ENCODE data around the gene VPS41.

DNA sequence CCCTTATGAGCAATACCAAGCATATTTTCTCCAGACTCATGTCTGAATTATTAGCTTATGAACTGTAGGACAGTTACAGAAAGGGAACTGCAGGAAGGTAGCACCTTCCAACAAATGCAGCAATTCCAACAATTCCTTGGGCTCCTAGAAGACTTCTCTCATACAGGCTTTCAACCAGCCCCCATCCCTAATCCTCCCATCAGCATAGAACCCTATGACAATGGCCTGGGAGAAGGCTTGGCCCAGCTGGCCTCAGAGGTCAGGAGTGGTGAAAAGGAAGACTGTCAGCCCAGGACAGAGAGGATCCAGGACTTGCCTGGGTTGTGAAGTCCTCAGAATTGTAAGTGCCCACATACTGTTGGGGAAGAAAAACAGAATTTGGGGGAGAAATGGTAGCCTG lies 5.9 kb downstream of the VPS41 start:
- TF ChIP-seq, protein P1, sequence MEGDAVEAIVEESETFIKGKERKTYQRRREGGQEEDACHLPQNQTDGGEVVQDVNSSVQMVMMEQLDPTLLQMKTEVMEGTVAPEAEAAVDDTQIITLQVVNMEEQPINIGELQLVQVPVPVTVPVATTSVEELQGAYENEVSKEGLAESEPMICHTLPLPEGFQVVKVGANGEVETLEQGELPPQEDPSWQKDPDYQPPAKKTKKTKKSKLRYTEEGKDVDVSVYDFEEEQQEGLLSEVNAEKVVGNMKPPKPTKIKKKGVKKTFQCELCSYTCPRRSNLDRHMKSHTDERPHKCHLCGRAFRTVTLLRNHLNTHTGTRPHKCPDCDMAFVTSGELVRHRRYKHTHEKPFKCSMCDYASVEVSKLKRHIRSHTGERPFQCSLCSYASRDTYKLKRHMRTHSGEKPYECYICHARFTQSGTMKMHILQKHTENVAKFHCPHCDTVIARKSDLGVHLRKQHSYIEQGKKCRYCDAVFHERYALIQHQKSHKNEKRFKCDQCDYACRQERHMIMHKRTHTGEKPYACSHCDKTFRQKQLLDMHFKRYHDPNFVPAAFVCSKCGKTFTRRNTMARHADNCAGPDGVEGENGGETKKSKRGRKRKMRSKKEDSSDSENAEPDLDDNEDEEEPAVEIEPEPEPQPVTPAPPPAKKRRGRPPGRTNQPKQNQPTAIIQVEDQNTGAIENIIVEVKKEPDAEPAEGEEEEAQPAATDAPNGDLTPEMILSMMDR (conservative IDR thresholded peaks at IDR 0.05), result no peak
- TF ChIP-seq ZFX (IDR thresholded peaks at IDR 0.05), result no peak
